Measurements from ENCODE around the gene KCNN2. TPM values are rescaled to one million over a fixed set of nuclear protein-coding genes. Genes with fewer than 3 reads are reported as not detected.
A peak's percentile ranks its signal among the peaks of the same experiment; 100 is the strongest.

KCNN2 gene
- total RNA-seq (2022) (1.2 and 2.0 TPM in 2 replicates), Bru-seq, nascent RNA (percentile 21 among the genes with signal in this experiment), BruChase-seq, experiment 1, labeled RNA remaining after a 6-hour chase (percentile 9 among the genes with signal in this experiment), BruChase-seq, experiment 2, labeled RNA remaining after a 2-hour chase (percentile 11 among the genes with signal in this experiment)
- long read RNA-seq, partial matches to known transcripts, result 0 of 3 reads
- long read RNA-seq, other reads (novel, unspliced or antisense), result 0 of 3 reads

DNA sequence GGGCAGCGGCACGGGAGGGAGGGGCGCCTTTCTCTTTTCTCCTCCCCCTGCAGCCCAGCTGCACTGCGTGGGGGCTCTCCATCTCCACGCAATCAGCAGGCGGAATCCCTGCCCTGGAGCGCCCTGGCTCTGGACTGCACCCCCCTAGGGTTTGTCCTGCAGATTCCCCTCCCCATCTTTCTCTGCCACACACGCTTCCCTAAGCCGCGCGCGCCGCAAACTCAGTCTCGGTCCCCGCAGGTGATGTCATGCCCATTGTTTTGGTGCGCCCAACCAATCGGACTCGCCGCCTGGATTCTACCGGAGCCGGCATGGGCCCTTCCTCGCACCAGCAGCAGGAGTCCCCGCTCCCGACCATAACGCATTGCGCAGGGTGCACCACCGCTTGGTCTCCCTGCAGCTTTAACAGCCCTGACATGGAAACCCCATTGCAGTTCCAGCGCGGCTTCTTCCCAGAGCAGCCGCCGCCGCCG lies at the start of gene KCNN2:
KCNN2 (plus strand) TSS at position 347 of the 473 bp plus-strand sequence; CDS start at position 417, 70 bp downstream.
- H3K4me3 Mint-ChIP-seq (ENCODE audit: low read depth, unreplicated experiment), result peak within 1 kb of the TSS; percentile 99
- no peaks in the 10 kb centered on the region for H3K4me1 Mint-ChIP-seq (ENCODE audit: low read depth, unreplicated experiment)
- DNase-seq, result peak; percentile 86
- BruUV-seq (replicated peaks), result no TSS peak
- intact Hi-C loops (cut with micrococcal nuclease; ENCODE audit: unreplicated experiment), result loop anchor here (1.0 to 10.0 kb wide), 5 partner anchors 86 to 883 kb away; no protein-coding TSS in a partner anchor
- TF ChIP-seq, protein P1, sequence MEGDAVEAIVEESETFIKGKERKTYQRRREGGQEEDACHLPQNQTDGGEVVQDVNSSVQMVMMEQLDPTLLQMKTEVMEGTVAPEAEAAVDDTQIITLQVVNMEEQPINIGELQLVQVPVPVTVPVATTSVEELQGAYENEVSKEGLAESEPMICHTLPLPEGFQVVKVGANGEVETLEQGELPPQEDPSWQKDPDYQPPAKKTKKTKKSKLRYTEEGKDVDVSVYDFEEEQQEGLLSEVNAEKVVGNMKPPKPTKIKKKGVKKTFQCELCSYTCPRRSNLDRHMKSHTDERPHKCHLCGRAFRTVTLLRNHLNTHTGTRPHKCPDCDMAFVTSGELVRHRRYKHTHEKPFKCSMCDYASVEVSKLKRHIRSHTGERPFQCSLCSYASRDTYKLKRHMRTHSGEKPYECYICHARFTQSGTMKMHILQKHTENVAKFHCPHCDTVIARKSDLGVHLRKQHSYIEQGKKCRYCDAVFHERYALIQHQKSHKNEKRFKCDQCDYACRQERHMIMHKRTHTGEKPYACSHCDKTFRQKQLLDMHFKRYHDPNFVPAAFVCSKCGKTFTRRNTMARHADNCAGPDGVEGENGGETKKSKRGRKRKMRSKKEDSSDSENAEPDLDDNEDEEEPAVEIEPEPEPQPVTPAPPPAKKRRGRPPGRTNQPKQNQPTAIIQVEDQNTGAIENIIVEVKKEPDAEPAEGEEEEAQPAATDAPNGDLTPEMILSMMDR (IDR thresholded peaks at IDR 0.05; ENCODE audit: unreplicated experiment), result no peak
- CTCF ChIA-PET, result interaction anchor here (2.8 to 3.1 kb wide), 2 partner anchors 88 to 91 kb away, joined by 9 to 16 read pairs; no protein-coding TSS in a partner anchor
- H3K9me3 Mint-ChIP-seq (ENCODE audit: low read depth, unreplicated experiment), result no peaks in the 10 kb centered on the region
- peak within 1 kb of the TSS; percentile 87 for H3K27ac Mint-ChIP-seq (ENCODE audit: unreplicated experiment)
- H3K36me3 Mint-ChIP-seq (ENCODE audit: insufficient read depth, unreplicated experiment), result peaks cover 21% of the 10 kb centered on the region
- H3K27me3 Mint-ChIP-seq (ENCODE audit: unreplicated experiment), result peaks cover 35% of the 10 kb centered on the region

- intact Hi-C loops (cut with micrococcal nuclease; ENCODE audit: unreplicated experiment), result no loop called here
- no peaks in the 10 kb centered on the region for H3K9me3 Mint-ChIP-seq (ENCODE audit: low read depth, unreplicated experiment)
- TF ChIP-seq, protein P1 (IDR thresholded peaks at IDR 0.05; ENCODE audit: unreplicated experiment), result no peak
- CTCF ChIA-PET, result no interaction called here
- H3K27ac Mint-ChIP-seq (ENCODE audit: unreplicated experiment), result no peak overlapping the region
- no TSS peak for BruUV-seq (replicated peaks)
- no peak overlapping the region for H3K4me3 Mint-ChIP-seq (ENCODE audit: low read depth, unreplicated experiment)
- no peaks in the 10 kb centered on the region for H3K4me1 Mint-ChIP-seq (ENCODE audit: low read depth, unreplicated experiment)
- no peaks in the 10 kb centered on the region for H3K36me3 Mint-ChIP-seq (ENCODE audit: insufficient read depth, unreplicated experiment)
- H3K27me3 Mint-ChIP-seq (ENCODE audit: unreplicated experiment), result no peaks in the 10 kb centered on the region
- DNase-seq, result no peak
Measured at GRCh38 chr5:114312658-114313057, 49.2 kb upstream of the KCNN2 start.

GRCh38 chr5:114314061-114314460 lies 47.8 kb upstream of the KCNN2 start:
- Mint-ChIP-seq H3K4me1 (ENCODE audit: low read depth, unreplicated experiment) (peaks cover 3% of the 10 kb centered on the region), H3K36me3 (ENCODE audit: insufficient read depth, unreplicated experiment) (no peaks in the 10 kb centered on the region), H3K27ac (ENCODE audit: unreplicated experiment) (no peak overlapping the region), H3K9me3 (ENCODE audit: low read depth, unreplicated experiment) (no peaks in the 10 kb centered on the region), H3K27me3 (ENCODE audit: unreplicated experiment) (no peaks in the 10 kb centered on the region), H3K4me3 (ENCODE audit: low read depth, unreplicated experiment) (no peak overlapping the region)
- DNase-seq, result no peak
- TF ChIP-seq, protein P1 (IDR thresholded peaks at IDR 0.05; ENCODE audit: unreplicated experiment), result no peak
- CTCF ChIA-PET, result no interaction called here
- intact Hi-C loops (cut with micrococcal nuclease; ENCODE audit: unreplicated experiment), result no loop called here
- no TSS peak for BruUV-seq (replicated peaks)

DNA sequence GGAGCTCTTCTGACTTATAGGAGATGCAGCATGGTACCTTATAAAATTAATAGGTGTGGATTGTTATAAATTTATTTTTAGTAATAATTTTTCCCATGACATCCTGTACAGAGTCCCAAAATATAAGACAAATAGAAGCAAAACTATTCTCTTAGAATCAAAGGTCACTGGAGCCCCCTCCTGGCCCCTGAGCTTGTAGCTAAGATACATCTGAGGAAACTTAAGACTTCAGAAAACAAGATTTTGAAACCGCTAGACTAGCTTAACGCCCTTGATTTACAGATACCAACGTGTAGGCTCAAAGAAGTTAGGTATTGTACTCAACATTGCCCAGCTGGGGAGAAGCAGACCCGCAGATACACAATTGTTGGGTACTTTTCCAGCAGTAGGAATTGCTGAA lies 45.7 kb upstream of the KCNN2 start:
- Mint-ChIP-seq H3K27ac (ENCODE audit: unreplicated experiment) (no peak overlapping the region), H3K36me3 (ENCODE audit: insufficient read depth, unreplicated experiment) (no peaks in the 10 kb centered on the region), H3K4me1 (ENCODE audit: low read depth, unreplicated experiment) (peaks cover 13% of the 10 kb centered on the region), H3K27me3 (ENCODE audit: unreplicated experiment) (no peaks in the 10 kb centered on the region), H3K9me3 (ENCODE audit: low read depth, unreplicated experiment) (no peaks in the 10 kb centered on the region), H3K4me3 (ENCODE audit: low read depth, unreplicated experiment) (no peak overlapping the region)
- no peak for DNase-seq
- TF ChIP-seq, protein P1 (IDR thresholded peaks at IDR 0.05; ENCODE audit: unreplicated experiment), result no peak
- CTCF ChIA-PET, result interaction anchor here (1.5 kb wide), 1 partner anchor 704 kb away, joined by 4 read pairs; no protein-coding TSS in a partner anchor
- BruUV-seq (replicated peaks), result no TSS peak
- intact Hi-C loops (cut with micrococcal nuclease; ENCODE audit: unreplicated experiment), result no loop called here

All from Calu3 (cell line).